ENCODE results near the gene SET. TPM values are rescaled to one million over a fixed set of nuclear protein-coding genes. Genes with fewer than 3 reads are reported as not detected.

The SET gene
- total RNA-seq, 2 donors from 2014 or later: 762 to 795 TPM

DNA sequence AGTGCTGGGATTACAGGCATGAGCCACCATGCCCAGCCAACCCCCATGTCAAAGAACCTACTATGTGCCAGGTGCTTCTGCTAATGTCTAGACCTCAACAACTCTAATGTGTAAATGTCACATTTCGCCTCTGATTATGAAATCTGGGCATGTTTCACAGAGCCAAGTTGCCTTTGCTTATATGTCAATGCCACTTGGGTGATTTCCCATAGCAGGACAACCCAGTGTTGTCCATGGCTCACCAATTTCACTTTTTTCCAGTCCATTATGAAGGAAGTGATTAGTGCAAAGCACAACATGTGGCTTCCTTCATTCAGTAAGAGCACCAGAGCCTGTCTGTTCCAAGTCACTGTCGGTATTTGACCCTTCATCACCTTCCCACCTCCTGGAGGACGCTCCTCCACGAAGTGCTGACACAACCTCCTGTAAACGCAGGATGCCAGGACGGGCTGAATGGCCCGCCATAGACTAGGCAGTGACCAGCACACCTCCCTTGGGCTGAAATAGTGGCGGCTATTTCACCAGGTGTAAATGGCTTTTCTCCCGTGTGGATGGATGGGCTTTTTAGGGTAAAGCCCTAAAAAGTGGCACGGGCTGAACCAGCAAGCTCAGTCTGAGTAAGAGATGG is 12.3 kb downstream of the SET start:
- H3K27me3 ChIP-seq (ENCODE audit: control insufficient read depth, insufficient read depth, low read length, poor library complexity, severe bottlenecking): no peaks in the 10 kb centered on the region
- H3K4me1 ChIP-seq (ENCODE audit: control insufficient read depth, insufficient read depth, low read length): no peaks in the 10 kb centered on the region
- no peak overlapping the region for H3K4me3 ChIP-seq (ENCODE audit: low read length)
- 86 to 90% methylated on average over 10 of the region's 10 CpGs for WGBS, 2 experiments (ENCODE audit: insufficient coverage in 1 of 2, insufficient read length in 1 of 2)
- H3K9ac ChIP-seq (ENCODE audit: extremely low read depth, low read length, poor library complexity, severe bottlenecking): no peak overlapping the region
- peaks cover 11% of the 10 kb centered on the region for H3K36me3 Mint-ChIP-seq (ENCODE audit: low read depth)
- H3K27ac Mint-ChIP-seq: peak overlapping the region; percentile 48
- peak overlapping the region; percentile 78 for H3K4me3 Mint-ChIP-seq
- H3K27ac ChIP-seq (ENCODE audit: low read depth, low read length): no peak overlapping the region
- H3K9me3 ChIP-seq (ENCODE audit: control insufficient read depth, low read length): no peaks in the 10 kb centered on the region
- H3K9me3 Mint-ChIP-seq: no peaks in the 10 kb centered on the region
- peaks cover 16% of the 10 kb centered on the region for H3K36me3 ChIP-seq (ENCODE audit: control insufficient read depth, insufficient read depth, low read length)
- TF ChIP-seq CTCF (conservative IDR thresholded peaks at IDR 0.05): no peak
- H3K27me3 Mint-ChIP-seq (ENCODE audit: insufficient read depth): no peaks in the 10 kb centered on the region
- DNase-seq: peak; percentile 58
- peaks cover 7% of the 10 kb centered on the region for H3K4me1 Mint-ChIP-seq

DNA sequence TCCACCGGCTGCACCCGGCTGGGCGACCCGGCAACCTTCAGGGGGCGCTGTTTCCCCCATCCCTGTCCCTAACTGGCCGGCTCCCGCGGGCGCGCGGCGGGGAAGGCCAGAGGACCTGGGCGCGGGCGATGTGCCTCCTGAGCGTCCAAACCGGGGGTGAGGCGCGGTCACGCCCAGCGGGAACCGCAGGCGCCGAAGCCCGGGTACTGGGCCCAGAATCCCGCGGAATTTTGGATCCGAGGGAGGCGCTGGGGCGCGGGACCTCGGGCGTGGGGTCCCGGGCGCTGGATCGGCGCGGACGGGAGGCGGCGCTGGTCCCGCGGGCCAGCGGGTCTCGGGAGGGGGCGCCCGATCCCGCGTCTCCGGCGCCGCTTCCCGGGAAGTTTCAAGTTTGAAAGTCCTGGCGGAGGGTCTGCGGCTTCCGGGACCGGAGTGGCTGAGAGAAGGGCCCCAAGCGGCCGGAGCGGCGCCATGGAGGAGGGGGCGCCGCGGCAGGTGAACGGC is 13.5 kb downstream of the SET start, which contains the start of gene PKN3:
Gene PKN3 (plus strand): TSS at position 59 of the 504 bp plus-strand sequence. CDS start 413 bp downstream, at position 472.
- peak; percentile 98 for TF ChIP-seq CTCF (conservative IDR thresholded peaks at IDR 0.05)
- peaks cover under 1% of the 10 kb centered on the region for H3K36me3 Mint-ChIP-seq (ENCODE audit: low read depth)
- Histone ChIP-seq H3K9me3 (ENCODE audit: control insufficient read depth, low read length) (no peaks in the 10 kb centered on the region), H3K4me1 (ENCODE audit: control insufficient read depth, insufficient read depth, low read length) (peaks cover 4% of the 10 kb centered on the region), H3K9ac (ENCODE audit: extremely low read depth, low read length, poor library complexity, severe bottlenecking) (peak within 1 kb of the TSS; percentile 77), H3K4me3 (ENCODE audit: low read length) (peak within 1 kb of the TSS; percentile 86), H3K27me3 (ENCODE audit: control insufficient read depth, insufficient read depth, low read length, poor library complexity, severe bottlenecking) (no peaks in the 10 kb centered on the region), H3K36me3 (ENCODE audit: control insufficient read depth, insufficient read depth, low read length) (peaks cover 13% of the 10 kb centered on the region), H3K27ac (ENCODE audit: low read depth, low read length) (peak within 1 kb of the TSS; percentile 44)
- H3K27ac Mint-ChIP-seq: peak within 1 kb of the TSS; percentile 87
- no peaks in the 10 kb centered on the region for H3K27me3 Mint-ChIP-seq (ENCODE audit: insufficient read depth)
- peak within 1 kb of the TSS; percentile 78 for H3K4me3 Mint-ChIP-seq
- 0 to 1% methylated on average over 28 to 65 of the region's 65 CpGs for WGBS, 2 experiments (ENCODE audit: insufficient coverage in 1 of 2, insufficient read length in 1 of 2)
- peak; percentile 99 for DNase-seq
- peaks cover 3% of the 10 kb centered on the region for H3K4me1 Mint-ChIP-seq
- no peaks in the 10 kb centered on the region for H3K9me3 Mint-ChIP-seq

DNA sequence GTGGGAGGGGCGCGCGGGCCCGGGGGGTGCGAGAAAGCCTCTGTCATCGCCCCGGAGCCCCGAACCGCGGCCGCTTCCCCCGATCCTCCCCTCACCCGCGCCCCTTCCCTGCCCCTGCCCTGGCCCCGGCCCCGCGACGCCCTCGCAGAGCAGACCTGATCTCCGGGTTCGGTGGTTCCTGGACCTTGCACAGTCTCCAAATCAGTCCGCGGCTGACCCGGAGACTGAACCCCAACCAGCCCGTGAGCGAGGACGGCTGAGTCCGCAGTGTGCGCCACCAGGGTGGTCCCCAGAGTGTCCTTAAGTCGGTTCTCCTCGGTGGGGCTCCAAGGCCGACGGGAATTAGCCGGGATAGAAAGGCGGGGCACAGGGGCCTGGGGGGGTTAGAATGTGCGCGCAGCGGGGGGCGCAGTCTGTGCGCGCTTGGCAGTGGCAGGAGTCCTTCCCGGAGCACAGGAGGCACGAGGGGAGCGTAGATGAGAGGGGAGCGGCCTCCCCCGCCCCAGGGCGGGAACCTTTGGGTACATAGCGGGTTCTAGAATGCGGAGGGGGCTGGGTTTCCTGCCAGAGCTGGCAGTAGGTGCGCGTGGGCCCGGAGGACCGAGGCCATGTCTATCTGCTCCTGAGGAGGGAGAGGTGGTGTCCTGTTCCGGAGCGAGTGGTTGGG is 14.1 kb downstream of the SET start:
- no peak for TF ChIP-seq CTCF (conservative IDR thresholded peaks at IDR 0.05)
- no peak overlapping the region for H3K27ac ChIP-seq (ENCODE audit: low read depth, low read length)

More for the DNA sequence above, 14.1 kb downstream of the SET start:
- no peaks in the 10 kb centered on the region for H3K27me3 ChIP-seq (ENCODE audit: control insufficient read depth, insufficient read depth, low read length, poor library complexity, severe bottlenecking)
- peak; percentile 88 for DNase-seq
- H3K4me1 ChIP-seq (ENCODE audit: control insufficient read depth, insufficient read depth, low read length): peaks cover 4% of the 10 kb centered on the region
- Mint-ChIP-seq H3K4me1 (peaks cover 3% of the 10 kb centered on the region), H3K9me3 (no peaks in the 10 kb centered on the region), H3K4me3 (peak overlapping the region; percentile 78), H3K27me3 (ENCODE audit: insufficient read depth) (no peaks in the 10 kb centered on the region), H3K36me3 (ENCODE audit: low read depth) (no peaks in the 10 kb centered on the region), H3K27ac (peak overlapping the region; percentile 87)
- peak overlapping the region; percentile 77 for H3K9ac ChIP-seq (ENCODE audit: extremely low read depth, low read length, poor library complexity, severe bottlenecking)
- H3K4me3 ChIP-seq (ENCODE audit: low read length): peak overlapping the region; percentile 86
- no peaks in the 10 kb centered on the region for H3K9me3 ChIP-seq (ENCODE audit: control insufficient read depth, low read length)
- 6% methylated on average over 10 to 55 of the region's 55 CpGs for WGBS, 2 experiments (ENCODE audit: insufficient coverage in 1 of 2, insufficient read length in 1 of 2)
- peaks cover 10% of the 10 kb centered on the region for H3K36me3 ChIP-seq (ENCODE audit: control insufficient read depth, insufficient read depth, low read length)
